Endothelial cell (in vitro differentiated cells): ENCODE measurements around the gene NCR1. TPM values are rescaled to one million over a fixed set of nuclear protein-coding genes. Genes with fewer than 3 reads are reported as not detected.
"Not testable (repeated sequence)": the region's sequence is repeated elsewhere in the genome, so short reads cannot be mapped to it uniquely, and the experiment has no call there.

Experiments used
- DNase-seq: peaks from one replicate; pipeline ENCODE4 v3.0.0; 2021; ENCODE audit warnings: low spot score
- H3K27ac Mint-ChIP-seq: one replicate; pipeline ENCODE4 v1.8.0; 2021; ENCODE audit warnings: mixed read lengths, inconsistent platforms; ENCODE audit not compliant: unreplicated experiment
- H3K27me3 Mint-ChIP-seq: one replicate; pipeline ENCODE4 v1.8.0; 2021; ENCODE audit warnings: mild to moderate bottlenecking, moderate library complexity, mixed read lengths, inconsistent platforms; ENCODE audit not compliant: unreplicated experiment
- H3K36me3 Mint-ChIP-seq: one replicate; pipeline ENCODE4 v1.8.0; 2021; ENCODE audit warnings: mild to moderate bottlenecking, low read depth, mixed read lengths, inconsistent platforms; ENCODE audit not compliant: unreplicated experiment
- H3K4me1 Mint-ChIP-seq: one replicate; pipeline ENCODE4 v1.8.0; 2021; ENCODE audit warnings: mild to moderate bottlenecking, mixed read lengths, inconsistent platforms; ENCODE audit not compliant: unreplicated experiment
- H3K4me3 Mint-ChIP-seq: one replicate; pipeline ENCODE4 v1.8.0; 2021; ENCODE audit warnings: mild to moderate bottlenecking, mixed read lengths, inconsistent platforms; ENCODE audit not compliant: unreplicated experiment
- H3K9me3 Mint-ChIP-seq: one replicate; pipeline ENCODE4 v1.8.0; 2021; ENCODE audit warnings: mixed read lengths, inconsistent platforms; ENCODE audit not compliant: unreplicated experiment
- total RNA-seq: library from RNA; stranded (reverse); fragmentation: NEBNext Ultra II Directional; extraction: Animal tissue kit (Norgen Biotek cat#: 25700); gene quantifications from one replicate; pipeline ENCODE4 v1.2.1, GENCODE V29; 2021; ENCODE audit not compliant: unreplicated experiment
- TF ChIP-seq, protein P1 (sequence below): fragments of 200-600 bp; sonication (generic); IDR thresholded peaks from one replicate; pipeline ENCODE4 v1.5.0; 2021; ENCODE audit warnings: antibody characterized with exemption; ENCODE audit not compliant: unreplicated experiment

The NCR1 gene
- total RNA-seq, 1 donor from 2014 or later, result not detected

DNA sequence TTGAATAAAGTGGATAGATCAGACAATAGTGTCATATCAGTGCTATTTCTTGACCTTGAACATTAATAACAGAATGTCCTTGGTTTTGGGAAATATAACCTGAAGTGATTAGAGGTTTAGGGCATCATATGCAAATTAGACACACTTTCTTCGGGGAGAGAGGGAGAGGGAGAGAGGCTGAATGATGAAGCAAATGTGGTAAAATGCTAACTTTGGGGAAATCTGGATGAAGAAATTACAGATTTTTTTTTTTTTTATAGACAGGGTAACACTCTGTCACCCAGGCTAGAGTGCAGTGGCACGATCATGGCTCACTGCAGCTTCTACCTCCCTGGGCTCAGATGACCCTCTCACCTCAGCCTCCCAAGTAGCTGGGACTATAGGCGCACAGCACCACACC is 3.9 kb upstream of the NCR1 start:
- Mint-ChIP-seq H3K4me3 (no peak overlapping the region), H3K27me3 (peaks cover 2% of the 10 kb centered on the region), H3K4me1 (no peaks in the 10 kb centered on the region), H3K9me3 (no peaks in the 10 kb centered on the region), H3K36me3 (no peaks in the 10 kb centered on the region), H3K27ac (no peak overlapping the region)
- no peak for DNase-seq
- TF ChIP-seq, protein P1, sequence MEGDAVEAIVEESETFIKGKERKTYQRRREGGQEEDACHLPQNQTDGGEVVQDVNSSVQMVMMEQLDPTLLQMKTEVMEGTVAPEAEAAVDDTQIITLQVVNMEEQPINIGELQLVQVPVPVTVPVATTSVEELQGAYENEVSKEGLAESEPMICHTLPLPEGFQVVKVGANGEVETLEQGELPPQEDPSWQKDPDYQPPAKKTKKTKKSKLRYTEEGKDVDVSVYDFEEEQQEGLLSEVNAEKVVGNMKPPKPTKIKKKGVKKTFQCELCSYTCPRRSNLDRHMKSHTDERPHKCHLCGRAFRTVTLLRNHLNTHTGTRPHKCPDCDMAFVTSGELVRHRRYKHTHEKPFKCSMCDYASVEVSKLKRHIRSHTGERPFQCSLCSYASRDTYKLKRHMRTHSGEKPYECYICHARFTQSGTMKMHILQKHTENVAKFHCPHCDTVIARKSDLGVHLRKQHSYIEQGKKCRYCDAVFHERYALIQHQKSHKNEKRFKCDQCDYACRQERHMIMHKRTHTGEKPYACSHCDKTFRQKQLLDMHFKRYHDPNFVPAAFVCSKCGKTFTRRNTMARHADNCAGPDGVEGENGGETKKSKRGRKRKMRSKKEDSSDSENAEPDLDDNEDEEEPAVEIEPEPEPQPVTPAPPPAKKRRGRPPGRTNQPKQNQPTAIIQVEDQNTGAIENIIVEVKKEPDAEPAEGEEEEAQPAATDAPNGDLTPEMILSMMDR, result no peak

DNA sequence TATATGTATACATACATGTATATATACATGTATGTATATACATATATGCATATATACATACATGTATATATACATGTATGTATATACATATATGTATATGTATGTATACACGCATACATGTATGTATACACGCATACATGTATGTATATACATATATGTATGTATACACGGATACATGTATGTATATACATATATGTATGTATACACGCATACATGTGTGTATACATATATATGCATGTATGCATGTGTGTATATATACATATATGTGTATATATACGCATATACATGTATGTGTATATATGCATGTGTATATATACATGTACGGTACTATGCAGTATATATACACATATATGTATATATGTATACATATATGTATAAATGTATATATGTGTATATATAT is 2.6 kb upstream of the NCR1 start:
- Mint-ChIP-seq H3K4me1 (no peaks in the 10 kb centered on the region), H3K27ac (no peak overlapping the region)
- TF ChIP-seq, protein P1, result no peak

DNA sequence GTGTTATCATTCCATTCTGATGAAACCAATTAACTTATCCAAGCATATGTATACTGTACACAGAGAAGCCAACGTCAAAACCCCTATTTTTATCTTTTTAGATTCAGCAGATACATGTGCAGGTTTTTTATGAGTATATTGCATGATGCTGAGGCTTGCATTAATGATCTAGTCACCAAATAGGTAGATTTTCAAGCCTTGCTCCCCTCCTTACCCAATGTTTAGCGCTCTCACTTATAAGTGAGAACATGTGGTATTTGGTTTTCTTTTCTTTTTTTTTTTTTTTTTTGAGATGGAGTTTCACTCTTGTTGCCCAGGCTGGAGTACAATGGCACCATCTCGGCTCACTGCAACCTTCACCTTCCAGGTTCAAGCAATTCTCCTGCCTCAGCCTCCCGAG is 1.7 kb upstream of the NCR1 start:
- not testable (repeated sequence) for H3K4me1 Mint-ChIP-seq, H3K27me3 Mint-ChIP-seq

More for the DNA sequence above, 2.6 kb upstream of the NCR1 start:
- H3K4me3 Mint-ChIP-seq, result no peak overlapping the region
- H3K36me3 Mint-ChIP-seq, result no peaks in the 10 kb centered on the region
- peaks cover 2% of the 10 kb centered on the region for H3K27me3 Mint-ChIP-seq
- no peak for DNase-seq
- no peaks in the 10 kb centered on the region for H3K9me3 Mint-ChIP-seq

DNA sequence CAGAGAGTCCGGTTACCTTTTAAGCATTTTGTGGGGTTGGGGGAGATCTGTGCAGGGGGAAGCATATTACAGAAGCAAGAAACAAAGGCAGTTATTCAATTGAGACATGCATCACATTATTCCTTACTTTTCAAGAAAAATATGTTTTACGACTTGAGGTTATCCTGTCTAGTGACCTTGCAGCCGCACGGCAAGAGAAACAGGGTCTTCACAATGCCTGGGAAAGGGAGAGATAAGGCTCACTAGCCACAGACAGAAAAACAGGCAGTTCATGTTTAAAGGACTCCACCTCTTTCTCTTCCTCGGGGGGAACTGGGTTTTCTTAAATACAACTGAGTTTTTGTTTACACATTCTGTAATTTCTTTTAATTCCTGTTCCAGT is 536 bp upstream of the NCR1 start:
- Mint-ChIP-seq H3K27me3 (no peaks in the 10 kb centered on the region), H3K4me3 (no peak overlapping the region), H3K4me1 (no peaks in the 10 kb centered on the region), H3K36me3 (no peaks in the 10 kb centered on the region), H3K9me3 (no peaks in the 10 kb centered on the region), H3K27ac (no peak overlapping the region)
- no peak for DNase-seq
- TF ChIP-seq, protein P1, result no peak

More for the DNA sequence above, 1.7 kb upstream of the NCR1 start:
- not testable (repeated sequence) for H3K4me3 Mint-ChIP-seq, H3K9me3 Mint-ChIP-seq, H3K36me3 Mint-ChIP-seq, H3K27ac Mint-ChIP-seq, DNase-seq

DNA sequence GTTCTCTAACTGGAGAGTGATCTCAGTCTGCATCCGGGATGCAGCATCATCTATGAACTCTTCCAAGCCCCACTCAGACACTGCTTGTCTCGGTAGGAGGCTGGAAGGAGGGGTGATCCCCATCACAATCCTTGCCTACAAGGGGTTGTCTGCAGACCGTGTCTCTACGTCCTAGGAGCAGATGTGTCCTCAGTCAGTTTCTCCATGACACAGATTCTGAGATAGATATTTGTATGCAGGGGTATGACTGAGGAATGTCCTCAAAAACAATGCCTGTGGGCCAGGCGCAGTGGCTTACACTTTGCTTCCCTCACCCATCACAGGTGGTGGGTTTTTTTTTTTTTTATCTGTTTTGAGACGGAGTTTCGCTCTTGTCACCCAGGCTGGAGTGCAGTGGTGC is 871 bp downstream of the NCR1 start:
- Mint-ChIP-seq H3K27me3 (no peaks in the 10 kb centered on the region), H3K4me3 (no peak overlapping the region), H3K9me3 (no peaks in the 10 kb centered on the region), H3K36me3 (no peaks in the 10 kb centered on the region), H3K4me1 (no peaks in the 10 kb centered on the region), H3K27ac (no peak overlapping the region)
- DNase-seq, result no peak
- TF ChIP-seq, protein P1, result no peak

DNA sequence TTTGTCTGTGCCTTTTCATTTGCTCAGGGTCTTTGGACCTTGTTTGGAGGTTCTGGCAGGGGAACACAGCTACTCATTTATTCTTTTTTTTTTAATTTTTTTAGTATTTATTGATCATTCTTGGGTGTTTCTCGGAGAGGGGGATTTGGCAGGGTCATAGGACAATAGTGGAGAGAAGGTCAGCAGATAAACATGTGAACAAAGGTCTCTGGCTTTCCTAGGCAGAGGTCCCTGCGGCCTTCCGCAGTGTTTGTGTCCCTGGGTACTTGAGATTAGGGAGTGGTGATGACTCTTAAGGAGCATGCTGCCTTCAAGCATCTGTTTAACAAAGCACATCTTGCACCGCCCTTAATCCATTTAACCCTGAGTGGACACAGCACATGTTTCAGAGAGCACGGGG is 2.0 kb downstream of the NCR1 start:
- not testable (repeated sequence) for DNase-seq, H3K4me1 Mint-ChIP-seq, H3K27ac Mint-ChIP-seq, H3K27me3 Mint-ChIP-seq, H3K4me3 Mint-ChIP-seq, H3K36me3 Mint-ChIP-seq, H3K9me3 Mint-ChIP-seq
